ENCODE results near the gene LIPM. TPM values are rescaled to one million over a fixed set of nuclear protein-coding genes. Genes with fewer than 3 reads are reported as not detected.

The LIPM gene
- total RNA-seq: not detected in 2 replicates

GRCh38 chr10:88802523-88803285 is at the start of gene LIPM:
Gene LIPM, plus strand, starts transcription at chr10:88802730. Its CDS starts 167 bp downstream, at chr10:88802897.
- intact Hi-C loops (cut with micrococcal nuclease): no loop called here

- intact Hi-C loops (cut with micrococcal nuclease): no loop called here
Observed at GRCh38 chr10:88754287-88754686, 48.2 kb upstream of the LIPM start.

- intact Hi-C loops (cut with micrococcal nuclease): no loop called here
Observed at GRCh38 chr10:88755753-88756152, 46.8 kb upstream of the LIPM start.

- intact Hi-C loops (cut with micrococcal nuclease): no loop called here
Observed at GRCh38 chr10:88756660-88757059, 45.9 kb upstream of the LIPM start.

- intact Hi-C loops (cut with micrococcal nuclease): no loop called here
Observed at GRCh38 chr10:88759366-88760101, 43.0 kb upstream of the LIPM start, which contains the start of gene LIPN. Gene LIPN, plus strand, starts transcription at chr10:88760020. Its CDS starts 1,386 bp downstream, at chr10:88761406.

GRCh38 chr10:88762906-88763305 is 39.6 kb upstream of the LIPM start:
- intact Hi-C loops (cut with micrococcal nuclease): no loop called here

GRCh38 chr10:88763441-88763840 is 39.1 kb upstream of the LIPM start:
- intact Hi-C loops (cut with micrococcal nuclease): no loop called here

- intact Hi-C loops (cut with micrococcal nuclease): no loop called here
Observed at GRCh38 chr10:88764110-88764509, 38.4 kb upstream of the LIPM start.

- intact Hi-C loops (cut with micrococcal nuclease): no loop called here
Observed at GRCh38 chr10:88765816-88766215, 36.7 kb upstream of the LIPM start.

GRCh38 chr10:88769384-88769783 is 33.1 kb upstream of the LIPM start:
- intact Hi-C loops (cut with micrococcal nuclease): no loop called here

- intact Hi-C loops (cut with micrococcal nuclease): no loop called here
Observed at GRCh38 chr10:88781206-88781605, 21.3 kb upstream of the LIPM start.

GRCh38 chr10:88782222-88782621 is 20.3 kb upstream of the LIPM start:
- intact Hi-C loops (cut with micrococcal nuclease): no loop called here

- intact Hi-C loops (cut with micrococcal nuclease): no loop called here
Observed at GRCh38 chr10:88783724-88784123, 18.8 kb upstream of the LIPM start.

GRCh38 chr10:88786032-88786770 is 16.3 kb upstream of the LIPM start:
- intact Hi-C loops (cut with micrococcal nuclease): no loop called here

GRCh38 chr10:88787463-88787862 is 15.1 kb upstream of the LIPM start:
- intact Hi-C loops (cut with micrococcal nuclease): no loop called here

GRCh38 chr10:88788924-88789323 is 13.6 kb upstream of the LIPM start:
- intact Hi-C loops (cut with micrococcal nuclease): no loop called here

- intact Hi-C loops (cut with micrococcal nuclease): loop anchor here (2.0 kb wide), 1 partner anchor 33 kb away; no protein-coding TSS in a partner anchor
Observed at GRCh38 chr10:88791924-88792323, 10.6 kb upstream of the LIPM start.

- intact Hi-C loops (cut with micrococcal nuclease): loop anchor here (2.0 kb wide), 1 partner anchor 32 kb away; no protein-coding TSS in a partner anchor
Observed at GRCh38 chr10:88792661-88793060, 9.9 kb upstream of the LIPM start.

GRCh38 chr10:88793712-88794299 is 8.7 kb upstream of the LIPM start:
- intact Hi-C loops (cut with micrococcal nuclease): loop anchor here (2.0 kb wide), 1 partner anchor 31 kb away; no protein-coding TSS in a partner anchor

GRCh38 chr10:88794731-88795130 is 7.8 kb upstream of the LIPM start:
- intact Hi-C loops (cut with micrococcal nuclease): no loop called here
